GM18861 (cell line): ENCODE data around the gene RABGAP1.

Source experiments
- ATAC-seq: cut with Tn5 transposase; IDR thresholded peaks from one replicate; pipeline ENCODE4 v1.9.1; 2021; ENCODE audit not compliant: unreplicated experiment

Gene RABGAP1

DNA sequence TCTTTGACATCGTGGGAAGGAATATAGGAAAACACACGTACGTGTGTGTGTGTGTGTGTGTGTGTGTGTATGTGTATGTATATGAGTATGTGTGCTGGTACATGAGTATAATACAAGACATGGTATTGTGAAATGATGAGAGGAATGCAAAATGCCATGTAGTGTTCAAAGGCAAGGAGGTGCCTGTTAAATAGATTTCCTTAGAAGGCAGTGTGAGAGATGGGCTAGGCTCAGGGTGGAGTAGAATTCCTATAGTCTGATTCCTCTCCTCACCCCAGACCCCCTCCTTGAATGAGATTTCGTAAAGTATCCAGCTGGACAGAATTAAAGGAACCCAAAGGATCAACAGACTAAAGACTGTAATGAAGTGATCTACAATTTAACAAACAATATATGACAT is 103.8 kb downstream of the RABGAP1 start:
- ATAC-seq, result no peak

DNA sequence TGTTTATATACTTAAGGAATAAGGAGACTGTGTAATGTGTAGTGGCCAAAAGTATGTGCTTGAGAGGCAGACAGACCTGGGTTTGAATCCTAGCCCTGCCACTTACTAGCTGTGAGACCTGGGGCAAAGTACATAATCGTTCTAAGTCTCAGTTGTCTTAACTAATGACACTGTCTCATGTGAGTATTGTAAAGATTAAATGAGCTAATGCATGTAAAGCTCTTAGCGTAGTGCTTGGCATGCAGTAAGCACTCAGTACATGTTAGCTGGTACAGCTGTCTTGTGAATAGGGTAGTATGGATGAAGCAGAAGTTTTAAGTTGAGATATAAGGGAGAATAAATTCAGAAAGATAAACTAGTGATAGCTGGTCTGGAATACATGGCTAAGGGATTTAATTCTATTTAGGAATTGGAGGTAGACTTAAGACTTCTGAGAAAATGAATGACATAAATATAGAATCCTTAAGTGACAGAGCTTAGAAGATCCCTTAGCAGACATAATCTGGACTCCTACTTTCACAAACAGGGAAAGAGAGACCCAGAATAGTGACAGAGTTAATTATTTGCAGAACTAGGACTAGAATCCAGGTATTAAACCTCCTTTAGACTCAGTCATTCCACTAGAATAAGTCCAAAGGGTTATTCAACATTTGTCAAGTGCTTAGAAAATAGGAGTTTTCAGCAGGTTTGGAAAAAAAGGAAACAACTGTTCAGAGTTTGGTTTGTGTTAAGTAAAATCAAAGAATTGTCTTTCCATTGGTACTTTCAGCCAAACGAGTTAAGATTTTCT is 105.8 kb downstream of the RABGAP1 start:
- no peak for ATAC-seq

DNA sequence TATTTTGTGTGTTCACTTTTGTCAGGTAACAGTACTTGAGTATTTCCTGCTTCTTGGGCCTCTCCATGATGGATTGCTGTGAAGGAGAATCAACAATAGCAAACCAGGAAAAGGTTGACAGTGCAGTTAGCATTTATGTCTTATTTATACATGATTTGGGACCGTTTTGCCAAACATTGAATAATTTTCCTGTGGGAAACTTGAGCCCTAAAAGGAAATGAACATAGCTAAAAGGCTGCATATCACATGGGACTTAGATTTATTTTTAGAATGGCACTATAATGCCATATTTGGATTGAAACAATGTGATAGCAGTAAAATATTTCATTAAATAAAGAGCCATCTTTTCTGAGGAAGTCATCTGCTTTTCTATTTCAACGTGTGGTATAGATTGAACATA is 107.9 kb downstream of the RABGAP1 start:
- no peak for ATAC-seq

DNA sequence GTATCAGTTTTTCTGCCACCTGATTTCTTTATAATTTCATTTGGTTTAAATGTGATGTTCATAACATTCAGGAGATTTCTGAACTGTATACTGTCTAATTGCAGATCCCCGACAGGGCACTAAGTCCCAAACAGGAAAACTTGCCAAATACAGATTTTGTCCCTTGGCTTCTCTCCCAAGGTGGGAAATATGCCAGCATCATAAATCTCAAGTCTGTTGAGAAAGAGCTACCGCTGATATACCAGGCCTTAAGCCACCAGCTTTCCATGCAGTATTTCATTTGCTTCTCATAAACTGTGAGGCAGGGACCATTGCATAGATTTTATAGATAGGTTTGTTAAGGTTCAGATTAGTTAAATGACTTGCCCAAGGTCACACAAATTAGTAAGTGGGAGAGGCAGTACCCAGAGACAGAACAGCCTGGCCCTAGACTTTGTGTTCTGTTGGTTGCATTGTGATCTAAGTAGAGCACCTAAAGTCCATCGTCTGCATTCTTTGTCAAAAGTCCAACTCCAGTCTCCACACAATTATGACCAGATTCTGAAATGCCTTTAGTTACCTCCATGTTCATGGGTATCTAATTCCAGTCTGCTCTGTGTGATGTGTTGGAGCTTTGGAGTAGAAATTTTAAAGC is 108.9 kb downstream of the RABGAP1 start:
- ATAC-seq, result no peak

DNA sequence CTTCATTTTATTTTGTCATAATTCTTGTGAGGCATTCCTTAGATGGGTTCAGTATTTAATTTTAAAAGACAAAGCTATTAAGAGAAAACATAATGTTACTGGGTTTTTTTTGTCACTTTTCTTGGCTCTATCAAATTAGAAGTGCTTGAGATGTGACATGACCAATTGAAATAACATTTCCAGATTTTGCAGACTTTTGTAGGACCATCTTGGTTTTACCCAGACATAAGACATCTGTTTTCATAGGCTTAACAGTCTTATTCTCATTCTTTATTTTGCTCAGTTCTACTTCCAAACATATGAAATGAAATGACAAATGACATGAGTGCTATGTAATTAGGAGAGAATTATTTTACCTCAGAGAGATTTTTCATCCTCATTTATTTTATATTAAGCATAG is 112.2 kb downstream of the RABGAP1 start:
- no peak for ATAC-seq

DNA sequence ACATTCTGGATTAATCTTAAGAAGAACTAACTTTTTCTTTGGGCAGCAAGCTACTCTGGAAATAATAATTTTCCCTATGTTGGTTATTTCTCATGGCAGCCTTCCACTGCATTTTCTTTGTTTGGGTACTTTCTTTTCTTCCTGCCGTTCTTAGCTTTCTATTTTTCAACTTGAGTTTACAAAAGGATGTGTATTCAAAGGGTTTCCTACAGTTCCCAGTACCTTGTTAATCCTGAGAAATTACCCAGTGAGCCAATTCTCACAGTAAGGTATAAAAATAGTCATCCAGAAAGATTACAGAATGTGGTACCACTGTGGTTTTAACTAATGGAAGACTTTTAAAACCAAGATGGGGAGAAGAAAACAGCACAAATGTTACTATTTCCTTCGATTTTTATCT is 112.9 kb downstream of the RABGAP1 start:
- ATAC-seq, result no peak

DNA sequence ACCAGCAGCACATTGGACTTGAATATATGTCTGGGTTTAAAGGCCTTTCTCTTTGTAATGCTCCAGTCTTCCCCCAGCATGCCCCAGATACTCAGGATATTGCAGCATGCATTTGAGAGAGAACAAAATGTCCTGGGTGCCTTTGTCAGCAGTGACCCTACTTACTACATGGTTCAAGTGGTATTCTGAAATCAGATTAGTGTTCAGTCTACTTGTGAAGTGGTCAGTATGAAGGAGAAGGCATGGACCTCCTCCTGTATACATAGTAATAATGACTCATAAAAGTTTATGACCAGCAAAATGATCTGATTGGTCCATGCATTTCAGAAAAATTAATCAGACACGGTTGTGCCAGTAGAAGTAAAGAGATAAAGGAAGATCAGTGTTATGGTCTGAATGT is 118.0 kb downstream of the RABGAP1 start:
- no peak for ATAC-seq

DNA sequence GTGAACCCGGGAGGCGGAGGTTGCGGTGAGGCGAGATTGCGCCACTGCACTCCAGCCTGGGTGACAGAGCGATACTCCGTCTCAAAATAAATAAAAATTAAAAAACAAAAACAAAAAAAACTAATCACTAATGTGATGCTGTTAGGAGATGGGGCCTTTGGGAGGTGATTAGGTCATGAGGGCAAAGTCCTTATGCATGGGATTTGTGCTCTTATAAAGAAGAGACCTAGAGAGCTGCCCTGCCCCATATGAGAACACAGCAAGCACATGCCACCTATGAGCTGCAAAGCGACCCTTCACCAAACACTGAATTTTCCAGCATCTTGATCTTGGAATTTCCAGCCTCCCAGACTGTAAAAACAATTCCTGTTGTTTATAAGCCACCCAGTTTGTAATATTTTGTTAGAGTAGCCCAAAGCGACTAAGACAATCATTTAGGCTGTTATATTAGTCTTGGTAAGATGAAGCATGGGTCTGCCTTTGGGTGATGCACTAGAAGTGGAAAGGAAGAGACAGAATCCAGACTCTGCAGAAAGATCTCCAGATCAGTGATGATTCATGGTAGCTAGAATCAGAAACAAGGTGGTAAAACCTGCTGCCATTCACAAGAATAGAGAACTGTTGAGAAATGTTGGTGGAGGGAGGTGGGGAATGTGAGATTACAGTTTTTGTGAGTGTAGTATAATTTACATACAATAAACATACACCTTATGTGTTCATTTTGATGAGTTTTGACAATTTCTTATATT is 118.8 kb downstream of the RABGAP1 start:
- no peak for ATAC-seq

DNA sequence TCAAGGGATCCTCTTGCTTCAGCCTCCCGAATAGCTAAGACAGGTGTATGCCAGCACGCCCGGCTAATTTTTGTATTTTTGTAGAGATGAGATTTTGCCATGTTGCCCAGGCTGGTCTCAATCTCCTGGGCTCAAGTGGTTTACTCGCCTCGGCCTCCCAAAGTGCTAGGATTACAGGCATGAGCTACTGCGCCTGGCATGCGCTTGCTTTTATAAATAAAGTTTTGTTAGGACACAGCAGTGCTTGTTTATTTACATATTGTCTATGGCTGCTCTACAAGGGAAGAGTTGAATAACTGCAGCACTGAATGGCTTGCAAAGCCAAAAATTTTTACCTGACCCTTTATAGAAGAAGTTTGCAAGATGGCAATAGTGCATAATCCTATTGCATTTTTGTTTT is 120.4 kb downstream of the RABGAP1 start:
- ATAC-seq, result no peak

DNA sequence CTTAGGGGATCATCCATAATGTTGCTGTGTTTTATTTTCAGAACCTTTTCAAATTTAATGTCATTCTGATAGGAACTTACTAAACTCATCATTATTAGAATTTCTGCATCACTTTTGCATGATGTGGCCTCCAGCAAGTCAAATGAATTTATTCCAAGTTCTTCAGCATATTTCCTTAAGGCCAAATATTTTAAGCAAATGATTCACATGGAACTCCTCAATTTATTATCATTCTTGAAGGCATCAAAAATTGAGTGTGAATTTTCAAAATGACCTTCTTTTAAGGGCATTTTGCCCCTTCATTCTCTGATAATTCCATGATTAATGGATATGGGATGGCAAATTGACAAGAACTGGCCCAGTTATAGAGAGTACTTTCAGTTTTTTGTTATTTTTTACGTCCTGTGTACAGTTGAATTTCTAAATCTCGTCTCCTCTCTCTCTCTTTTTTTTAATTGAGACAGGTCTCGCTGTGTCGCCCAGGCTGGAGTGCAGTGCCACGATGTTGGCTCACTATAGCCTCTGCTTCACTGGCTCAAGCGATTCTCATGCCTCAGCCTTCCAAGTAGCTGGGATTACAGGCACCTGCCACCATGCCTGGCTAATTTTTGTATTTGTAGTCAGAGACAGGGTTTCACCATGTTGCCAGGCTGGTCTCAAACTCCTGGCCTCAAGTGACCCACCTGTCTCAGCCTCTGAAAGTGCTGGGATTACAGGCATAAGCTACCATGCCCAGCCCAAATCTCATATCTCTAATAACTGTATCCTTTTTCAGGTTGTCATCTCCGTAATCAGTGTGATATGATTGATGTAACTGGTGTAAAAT is 121.7 kb downstream of the RABGAP1 start:
- no peak for ATAC-seq

DNA sequence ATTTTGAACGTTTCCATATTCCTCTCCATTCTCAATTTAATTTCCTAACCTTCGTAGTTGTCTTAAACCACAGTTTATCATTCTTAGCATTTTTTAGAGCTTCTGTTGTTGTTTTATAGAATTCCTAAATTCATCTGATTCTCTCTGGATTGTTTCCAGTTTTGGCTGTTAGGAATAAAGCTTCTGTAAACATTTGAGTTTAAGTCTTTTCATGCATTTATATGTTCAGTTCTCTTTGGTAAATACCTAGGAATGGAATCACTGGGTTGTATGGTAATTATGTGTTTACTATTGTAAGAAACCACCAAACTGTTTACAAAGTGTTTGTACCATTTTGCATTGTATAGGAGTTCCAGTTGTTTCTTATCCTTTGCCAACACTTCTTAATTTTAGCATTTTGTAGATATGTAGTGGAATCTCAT is 122.4 kb downstream of the RABGAP1 start:
- ATAC-seq, result no peak

DNA sequence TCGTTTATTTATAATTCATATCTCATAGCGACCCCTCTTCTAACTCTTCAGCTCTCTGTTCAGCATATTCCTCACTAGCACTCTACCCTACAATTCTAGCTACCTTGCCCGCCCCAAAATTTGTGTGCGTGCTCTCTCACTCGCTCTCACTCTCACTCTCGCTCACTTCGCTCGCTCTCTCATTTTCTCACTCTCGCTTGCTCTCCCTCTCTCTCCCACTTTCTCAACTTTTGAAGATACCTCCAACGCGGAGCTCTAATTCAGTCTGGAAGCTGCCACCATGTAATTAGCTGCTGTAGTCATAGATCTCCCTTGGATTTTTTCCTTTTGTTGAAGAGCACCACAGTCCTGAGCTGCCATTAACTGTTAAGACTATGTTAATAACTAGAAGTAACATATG is 123.1 kb downstream of the RABGAP1 start:
- ATAC-seq, result no peak

DNA sequence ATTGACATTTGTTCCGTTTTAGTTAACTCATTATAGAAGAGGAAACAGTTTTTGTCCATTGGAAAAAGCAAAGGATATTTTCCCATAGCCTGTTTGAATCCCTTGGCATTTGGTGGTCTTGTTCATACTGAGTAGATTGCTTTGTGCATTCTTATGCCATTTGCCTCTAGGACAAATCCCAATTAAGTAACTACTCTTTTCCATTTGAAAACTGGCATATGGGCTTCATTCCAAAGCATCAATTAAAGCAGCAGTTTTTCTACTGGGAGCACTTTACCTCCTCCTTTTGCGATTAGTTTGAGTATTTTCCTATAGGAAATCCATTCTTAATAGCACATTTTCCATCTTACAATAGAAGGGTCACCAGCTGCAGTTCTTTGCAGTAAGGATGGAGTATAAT is 123.9 kb downstream of the RABGAP1 start:
- ATAC-seq, result no peak

DNA sequence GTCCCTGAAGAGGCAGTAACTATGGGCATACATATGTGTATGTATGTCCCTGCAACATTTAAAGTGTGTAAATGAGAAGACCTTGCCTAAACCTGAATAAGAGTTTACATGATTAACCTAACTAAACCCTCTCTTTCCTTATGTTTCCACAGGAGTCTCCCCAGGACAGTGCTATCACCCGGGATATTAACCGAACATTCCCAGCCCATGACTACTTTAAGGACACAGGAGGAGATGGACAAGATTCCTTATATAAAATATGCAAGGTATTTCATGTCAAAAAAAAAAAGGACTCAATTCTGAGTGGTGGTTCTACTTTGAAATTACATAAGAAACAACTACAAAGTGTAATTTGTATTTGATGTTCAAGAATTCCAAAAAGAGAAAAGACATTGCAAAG is 124.4 kb downstream of the RABGAP1 start:
- ATAC-seq, result no peak

DNA sequence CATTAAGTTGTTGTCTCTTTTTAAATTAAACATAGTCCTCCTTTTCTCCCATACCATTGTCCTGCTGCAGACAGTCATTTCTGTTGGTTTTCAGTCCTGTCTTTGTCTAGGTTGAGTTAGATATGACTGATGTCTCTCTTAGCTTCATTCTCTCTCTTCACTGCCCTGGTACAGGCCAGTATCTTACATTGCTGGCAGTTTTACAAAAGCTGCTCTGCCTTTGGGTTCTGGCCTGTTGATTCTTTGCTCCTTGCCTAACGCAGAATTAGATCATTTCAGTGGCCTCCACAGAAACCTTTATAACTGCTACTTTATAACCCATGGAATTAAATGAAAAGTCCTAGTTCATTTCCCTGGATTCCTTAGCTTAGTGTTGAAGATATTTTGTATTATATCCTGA is 126.3 kb downstream of the RABGAP1 start:
- no peak for ATAC-seq

DNA sequence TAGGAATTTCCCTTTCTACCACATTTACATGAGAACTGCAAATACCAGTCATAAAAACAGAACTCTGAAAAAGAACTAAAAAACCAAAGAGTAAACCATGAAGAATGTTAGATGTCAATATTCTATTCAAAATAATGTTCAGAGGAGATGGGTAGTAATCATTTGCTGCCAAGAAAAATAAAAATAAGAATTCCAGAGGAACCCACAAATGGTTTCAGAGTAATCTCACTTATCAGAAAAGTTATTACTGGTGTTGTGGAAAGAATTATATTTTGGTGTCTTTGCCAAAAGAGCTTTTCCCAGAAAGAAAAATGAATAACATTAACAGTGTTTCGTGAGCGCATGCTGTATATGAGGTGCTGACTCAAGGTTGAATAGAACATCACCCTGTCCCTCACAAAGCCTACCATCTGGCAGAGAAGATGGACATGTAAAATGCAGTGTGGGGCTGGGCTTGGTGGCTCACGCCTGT is 128.2 kb downstream of the RABGAP1 start:
- ATAC-seq, result no peak

DNA sequence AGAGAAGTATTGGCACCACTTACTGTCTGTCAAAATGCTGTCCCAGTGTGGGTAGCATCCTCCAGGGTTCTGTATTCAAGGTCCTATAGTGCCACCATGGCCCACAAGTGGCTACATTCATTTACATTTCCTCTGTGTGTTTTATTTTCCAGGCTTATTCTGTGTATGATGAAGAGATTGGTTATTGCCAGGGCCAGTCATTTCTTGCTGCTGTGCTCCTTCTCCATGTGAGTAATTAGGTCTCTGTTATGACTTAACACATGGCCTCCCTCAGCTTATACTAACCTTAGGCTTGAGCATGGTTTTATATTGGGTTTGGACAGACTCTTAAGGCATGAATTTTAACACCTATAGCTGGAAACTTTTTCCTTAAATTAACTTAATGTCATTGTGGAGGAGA is 129.4 kb downstream of the RABGAP1 start:
- no peak for ATAC-seq

DNA sequence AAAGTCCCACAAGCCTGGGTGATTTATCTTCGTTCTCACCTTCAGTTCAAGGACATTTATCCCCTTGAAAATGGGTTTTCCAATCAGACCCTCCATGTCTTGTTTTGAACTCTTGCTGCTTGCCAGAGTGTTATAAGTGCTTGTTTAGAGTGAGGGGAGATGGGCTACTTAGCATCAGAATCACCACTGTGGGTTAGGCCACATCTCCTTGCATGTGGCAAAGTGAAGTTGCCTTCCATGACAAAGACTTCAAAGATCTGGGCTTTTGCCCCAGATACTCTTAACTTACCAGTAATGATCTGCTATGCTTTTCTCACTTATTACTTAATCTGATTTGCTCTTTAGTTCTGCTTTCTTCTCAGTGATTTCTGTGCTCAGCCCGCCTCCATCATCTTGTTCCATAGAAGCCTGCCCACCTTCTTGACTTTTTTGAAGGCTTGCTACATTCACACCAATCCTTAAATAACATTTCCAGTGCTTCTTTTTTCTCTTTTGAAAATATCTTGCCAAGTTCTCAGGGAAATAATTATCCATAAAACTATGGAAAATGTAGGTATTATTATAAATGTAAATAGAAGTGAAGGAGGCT is 131.7 kb downstream of the RABGAP1 start:
- ATAC-seq, result no peak

DNA sequence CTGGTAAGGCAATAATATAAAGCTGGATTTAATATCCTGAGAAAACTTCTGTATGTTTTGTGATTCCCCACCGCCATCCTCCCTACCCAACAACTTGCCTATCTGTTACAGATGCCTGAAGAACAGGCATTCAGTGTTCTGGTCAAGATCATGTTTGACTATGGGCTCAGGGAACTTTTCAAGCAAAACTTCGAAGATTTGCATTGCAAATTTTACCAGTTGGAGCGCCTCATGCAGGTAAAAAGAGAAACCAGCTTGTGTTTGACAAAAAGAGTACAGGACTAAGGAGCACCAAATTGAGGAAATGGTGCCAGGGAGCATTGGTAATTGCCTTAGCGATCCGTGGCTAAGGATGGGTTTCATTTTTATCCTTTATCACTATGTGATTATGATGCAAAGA is 132.6 kb downstream of the RABGAP1 start:
- ATAC-seq, result no peak

DNA sequence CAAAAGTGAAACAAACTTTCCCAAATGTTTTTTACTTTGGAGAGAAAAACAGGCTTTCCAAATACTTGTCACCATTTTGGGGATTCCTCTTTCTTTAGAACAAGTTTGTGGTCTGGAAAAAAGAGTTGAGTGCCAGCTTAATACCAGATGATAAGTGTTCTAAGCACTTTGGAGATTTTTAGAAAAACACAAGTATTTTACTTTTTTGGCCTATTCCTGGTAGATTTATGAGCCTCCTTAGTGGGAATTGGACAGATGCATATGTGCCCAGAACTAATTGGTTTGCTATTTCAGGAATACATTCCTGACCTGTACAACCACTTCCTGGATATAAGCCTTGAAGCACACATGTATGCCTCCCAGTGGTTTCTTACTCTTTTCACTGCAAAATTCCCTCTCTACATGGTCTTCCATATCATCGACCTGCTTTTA is 133.2 kb downstream of the RABGAP1 start:
- no peak for ATAC-seq

DNA sequence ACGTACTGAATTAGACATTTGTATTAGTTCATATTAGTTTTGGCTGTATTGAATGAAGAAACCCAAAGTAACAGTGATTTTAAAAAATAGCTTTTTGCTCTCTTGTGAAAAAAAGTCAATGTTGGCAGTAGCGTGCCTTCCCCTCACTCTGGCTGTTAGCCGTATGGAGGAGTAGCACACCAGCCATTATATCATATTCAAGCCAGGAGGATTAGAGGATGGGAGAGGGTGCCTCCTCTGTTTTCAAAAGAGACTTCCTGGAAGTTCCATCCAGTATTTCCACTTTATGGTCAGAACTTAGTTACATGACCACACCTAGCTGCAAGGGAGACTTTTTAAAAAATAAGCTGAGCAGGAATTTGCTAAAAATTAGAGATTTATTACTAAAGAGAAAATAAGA is 133.8 kb downstream of the RABGAP1 start:
- no peak for ATAC-seq
